Measurements from ENCODE around the gene FBXW7.

The FBXW7 gene

GRCh38 chr4:152321923-152322322, 214.0 kb downstream of the FBXW7 start:
- H3K4me3 ChIP-seq (ENCODE audit: low read depth, low read length), result no peak overlapping the region
- no peak for TF ChIP-seq CTCF (IDR thresholded peaks at IDR 0.05; ENCODE audit: low read depth, low read length)
- in situ Hi-C loops (cut with HindIII; ENCODE audit: low sequenced_read_pairs), result no loop called here
- no peak for DNase-seq (ENCODE audit: low read depth, low spot score)

GRCh38 chr4:152321398-152321797, 214.5 kb downstream of the FBXW7 start:
- no peak overlapping the region for H3K4me3 ChIP-seq (ENCODE audit: low read depth, low read length)
- in situ Hi-C loops (cut with HindIII; ENCODE audit: low sequenced_read_pairs), result no loop called here
- no peak for TF ChIP-seq CTCF (IDR thresholded peaks at IDR 0.05; ENCODE audit: low read depth, low read length)
- no peak for DNase-seq (ENCODE audit: low read depth, low spot score)

- TF ChIP-seq CTCF (IDR thresholded peaks at IDR 0.05; ENCODE audit: low read depth, low read length), result no peak
- no peak overlapping the region for H3K4me3 ChIP-seq (ENCODE audit: low read depth, low read length)
- in situ Hi-C loops (cut with HindIII; ENCODE audit: low sequenced_read_pairs), result no loop called here
- peak; percentile 54 for DNase-seq (ENCODE audit: low read depth, low spot score)
Observed at GRCh38 chr4:152316969-152317368, 218.9 kb downstream of the FBXW7 start.

GRCh38 chr4:152310257-152310656, 225.6 kb downstream of the FBXW7 start:
- DNase-seq (ENCODE audit: low read depth, low spot score), result peak; percentile 93
- TF ChIP-seq CTCF (IDR thresholded peaks at IDR 0.05; ENCODE audit: low read depth, low read length), result no peak
- H3K4me3 ChIP-seq (ENCODE audit: low read depth, low read length), result no peak overlapping the region
- in situ Hi-C loops (cut with HindIII; ENCODE audit: low sequenced_read_pairs), result no loop called here

GRCh38 chr4:152309418-152309817, 226.5 kb downstream of the FBXW7 start:
- in situ Hi-C loops (cut with HindIII; ENCODE audit: low sequenced_read_pairs), result no loop called here
- no peak for DNase-seq (ENCODE audit: low read depth, low spot score)
- TF ChIP-seq CTCF (IDR thresholded peaks at IDR 0.05; ENCODE audit: low read depth, low read length), result no peak
- no peak overlapping the region for H3K4me3 ChIP-seq (ENCODE audit: low read depth, low read length)

GRCh38 chr4:152308951-152309350, 226.9 kb downstream of the FBXW7 start:
- H3K4me3 ChIP-seq (ENCODE audit: low read depth, low read length), result no peak overlapping the region
- in situ Hi-C loops (cut with HindIII; ENCODE audit: low sequenced_read_pairs), result no loop called here
- no peak for TF ChIP-seq CTCF (IDR thresholded peaks at IDR 0.05; ENCODE audit: low read depth, low read length)
- no peak for DNase-seq (ENCODE audit: low read depth, low spot score)

- no peak for DNase-seq (ENCODE audit: low read depth, low spot score)
- no peak overlapping the region for H3K4me3 ChIP-seq (ENCODE audit: low read depth, low read length)
- in situ Hi-C loops (cut with HindIII; ENCODE audit: low sequenced_read_pairs), result no loop called here
- no peak for TF ChIP-seq CTCF (IDR thresholded peaks at IDR 0.05; ENCODE audit: low read depth, low read length)
Observed at GRCh38 chr4:152307669-152308068, 228.2 kb downstream of the FBXW7 start.

Measured in astrocyte of the spinal cord (primary cell).